Muscle layer of colon (tissue), 2 donors: Measurements from ENCODE around the gene SYNE2.
"Not testable (repeated sequence)": the region's sequence is repeated elsewhere in the genome, so short reads cannot be mapped to it uniquely, and the experiment has no call there.

ENCODE experiments used
- H3K27ac ChIP-seq: one replicate; pipeline ENCODE4 v1.7.0; 2013; ENCODE audit warnings: low read depth, mild to moderate bottlenecking, low read length, moderate library complexity
- H3K27me3 ChIP-seq, 2 donors: one replicate each; pipeline ENCODE4 v1.7.0; 2013; ENCODE audit warnings: low read length in 2 of 2, mild to moderate bottlenecking in 2 of 2; ENCODE audit not compliant: insufficient read depth in 2 of 2, control insufficient read depth in 1 of 2
- H3K36me3 ChIP-seq: one replicate; pipeline ENCODE4 v1.7.0; 2013; ENCODE audit warnings: mild to moderate bottlenecking, low read length; ENCODE audit not compliant: insufficient read depth
- H3K4me1 ChIP-seq: one replicate; pipeline ENCODE4 v1.7.0; 2013; ENCODE audit warnings: mild to moderate bottlenecking, low read length; ENCODE audit not compliant: insufficient read depth
- H3K4me3 ChIP-seq, 2 donors: one replicate each; pipeline ENCODE4 v1.7.0; 2013; ENCODE audit warnings: low read length in 2 of 2, low read depth in 1 of 2, mild to moderate bottlenecking in 1 of 2, moderate library complexity in 1 of 2
- H3K9ac ChIP-seq: one replicate; pipeline ENCODE4 v1.7.0; 2013; ENCODE audit warnings: low read length
- H3K9me3 ChIP-seq: one replicate; pipeline ENCODE4 v1.7.0; 2013; ENCODE audit warnings: mild to moderate bottlenecking, low read length
- donor health status: abdominal sarcoma.
- donor health status: Adenocarcinoma of cecum.

SYNE2 gene

DNA sequence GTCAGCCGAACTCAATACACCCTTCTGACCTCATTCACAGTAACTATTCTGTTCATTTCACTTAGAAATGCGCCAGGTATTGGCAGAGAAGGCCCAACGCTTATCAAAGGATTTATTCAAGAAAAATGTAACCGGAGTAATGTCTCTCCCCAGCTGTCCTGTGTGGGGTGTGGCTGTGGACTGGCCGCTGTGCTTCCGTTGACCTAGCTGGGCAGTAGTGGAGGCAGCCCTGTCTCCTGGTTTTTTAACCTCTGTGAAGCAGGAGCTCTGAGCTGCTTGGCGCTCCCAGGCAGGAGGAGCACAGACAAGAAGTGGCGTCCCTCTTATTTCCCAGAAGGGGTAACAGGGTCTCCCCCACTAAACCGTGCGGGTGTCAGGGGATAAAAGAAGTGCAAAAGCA, 356.2 kb downstream of the SYNE2 start:
- Histone ChIP-seq H3K27ac (no peak overlapping the region), H3K9ac (no peak overlapping the region), H3K4me3 (no peak overlapping the region), H3K36me3 (peaks cover 17% of the 10 kb centered on the region), H3K9me3 (no peaks in the 10 kb centered on the region), H3K27me3 (no peaks in the 10 kb centered on the region), H3K4me1 (no peaks in the 10 kb centered on the region)

DNA sequence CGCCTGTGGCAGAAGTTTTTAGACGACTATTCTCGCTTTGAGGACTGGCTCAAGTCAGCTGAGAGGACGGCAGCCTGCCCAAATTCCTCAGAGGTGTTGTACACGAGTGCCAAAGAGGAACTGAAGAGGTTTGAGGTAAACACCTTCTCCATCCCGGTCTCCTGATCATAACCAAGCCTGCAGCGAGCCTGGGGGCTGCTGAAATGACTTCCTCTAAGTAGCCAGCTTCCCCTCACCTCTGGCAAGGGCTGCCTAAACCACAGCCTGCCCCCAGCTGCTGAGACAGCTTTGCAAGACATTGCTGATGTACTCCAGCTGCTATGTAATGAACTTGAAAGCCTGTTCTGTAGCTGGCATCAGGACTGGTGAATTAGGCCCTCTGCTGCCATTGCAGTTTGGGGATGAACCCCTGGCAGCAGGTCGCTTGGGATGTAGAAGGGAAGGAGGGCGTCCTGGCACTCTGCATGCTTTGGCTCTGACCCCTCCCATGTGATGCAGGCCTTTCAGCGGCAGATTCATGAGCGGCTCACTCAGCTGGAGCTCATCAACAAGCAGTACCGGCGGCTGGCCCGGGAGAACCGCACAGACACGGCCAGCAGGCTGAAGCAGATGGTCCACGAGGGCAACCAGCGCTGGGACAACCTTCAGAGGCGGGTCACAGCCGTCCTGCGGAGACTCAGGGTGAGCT, 356.8 kb downstream of the SYNE2 start:
- peaks cover 23% of the 10 kb centered on the region for H3K36me3 ChIP-seq
- no peak overlapping the region for H3K4me3 ChIP-seq
- no peaks in the 10 kb centered on the region for H3K9me3 ChIP-seq
- H3K27me3 ChIP-seq = no peaks in the 10 kb centered on the region
- no peaks in the 10 kb centered on the region for H3K4me1 ChIP-seq
- no peak overlapping the region for H3K9ac ChIP-seq
- no peak overlapping the region for H3K27ac ChIP-seq

DNA sequence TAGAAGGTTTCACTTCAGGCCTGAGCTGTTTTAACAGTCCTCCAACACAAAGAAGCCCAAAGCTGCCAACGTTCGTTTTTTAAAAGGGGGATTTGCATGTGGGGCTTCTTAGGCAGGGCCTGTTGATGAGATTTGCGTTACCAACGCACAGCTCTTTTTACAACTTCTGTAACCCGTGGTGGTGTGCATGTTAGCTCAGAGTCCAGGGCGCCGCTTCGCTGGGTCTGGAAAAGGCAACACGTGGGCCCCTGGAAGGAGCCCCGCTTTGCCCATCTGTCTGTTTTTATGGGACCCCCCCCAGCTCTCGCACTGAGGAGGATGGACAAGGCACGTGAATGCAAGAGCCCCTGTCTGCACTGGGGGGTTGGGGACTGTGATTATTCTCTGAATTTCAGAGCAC, 357.4 kb downstream of the SYNE2 start:
- Histone ChIP-seq H3K9ac (no peak overlapping the region), H3K4me1 (no peaks in the 10 kb centered on the region), H3K9me3 (no peaks in the 10 kb centered on the region), H3K36me3 (peaks cover 25% of the 10 kb centered on the region), H3K27ac (no peak overlapping the region), H3K4me3 (no peak overlapping the region), H3K27me3 (no peaks in the 10 kb centered on the region)

DNA sequence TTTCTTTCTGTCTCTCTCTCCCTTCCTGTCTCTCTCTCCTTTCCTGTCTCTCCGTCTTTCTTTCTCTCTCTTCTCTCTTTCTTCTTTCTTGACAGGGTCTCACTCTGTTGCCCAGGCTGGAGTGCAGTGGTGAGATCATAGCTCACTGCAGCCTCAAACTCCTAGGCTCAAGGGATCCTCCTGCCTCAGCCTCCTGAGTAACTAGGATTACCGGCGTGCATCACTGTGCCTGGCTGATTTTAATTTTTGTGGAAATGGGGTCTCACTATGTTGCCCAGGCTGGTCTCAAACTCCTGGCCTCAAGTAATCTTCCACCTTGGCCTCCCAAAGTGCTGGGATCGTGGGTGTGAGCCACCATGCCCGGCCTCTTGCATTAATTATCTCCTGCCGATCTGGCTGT, 358.1 kb downstream of the SYNE2 start:
- H3K36me3 ChIP-seq = peaks cover 28% of the 10 kb centered on the region
- H3K27ac ChIP-seq, H3K27me3 ChIP-seq, H3K4me3 ChIP-seq, H3K9ac ChIP-seq, H3K4me1 ChIP-seq, H3K9me3 ChIP-seq: not testable (repeated sequence)

DNA sequence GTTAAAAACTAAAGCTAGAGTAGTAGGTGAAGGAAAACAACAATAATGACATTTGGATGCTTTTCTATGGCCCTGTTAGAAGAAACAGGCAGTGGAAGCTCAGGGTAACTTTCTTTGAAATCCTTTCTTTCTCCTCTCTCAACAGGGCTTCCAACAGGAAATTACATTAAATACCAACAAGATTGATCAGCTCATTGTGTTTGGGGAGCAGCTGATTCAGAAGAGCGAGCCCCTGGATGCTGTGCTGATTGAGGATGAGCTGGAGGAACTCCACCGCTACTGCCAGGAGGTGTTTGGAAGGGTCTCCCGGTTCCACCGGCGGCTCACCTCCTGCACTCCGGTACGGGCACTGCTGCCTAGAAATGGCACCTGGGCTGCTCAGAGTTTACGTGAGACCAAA, 359.9 kb downstream of the SYNE2 start:
- H3K27me3 ChIP-seq = no peaks in the 10 kb centered on the region
- H3K9ac ChIP-seq = no peak overlapping the region
- H3K9me3 ChIP-seq = no peaks in the 10 kb centered on the region
- no peaks in the 10 kb centered on the region for H3K4me1 ChIP-seq
- H3K36me3 ChIP-seq = peaks cover 44% of the 10 kb centered on the region
- no peak overlapping the region for H3K27ac ChIP-seq
- H3K4me3 ChIP-seq = no peak overlapping the region

DNA sequence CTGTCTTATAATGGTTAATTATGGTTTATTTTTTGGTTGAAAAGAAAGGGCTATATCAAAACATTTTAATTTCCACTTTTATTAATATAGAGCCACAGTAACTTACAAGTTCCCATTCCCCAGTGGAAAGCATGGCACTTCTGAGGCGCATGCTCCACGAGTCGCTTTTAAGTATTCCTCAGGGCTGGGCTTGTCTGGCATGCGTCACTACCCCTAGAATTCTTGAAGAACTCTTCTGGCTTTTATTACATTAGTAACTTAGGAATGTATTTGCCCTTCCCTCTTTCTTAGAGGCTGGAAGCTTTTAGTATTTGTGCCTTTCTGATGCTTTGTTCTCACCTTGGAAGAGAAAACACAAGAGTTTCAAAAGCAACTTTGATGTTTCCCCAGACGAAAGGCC, 360.3 kb downstream of the SYNE2 start:
- Histone ChIP-seq H3K4me3 (no peak overlapping the region), H3K4me1 (no peaks in the 10 kb centered on the region), H3K27me3 (no peaks in the 10 kb centered on the region), H3K9ac (no peak overlapping the region), H3K9me3 (no peaks in the 10 kb centered on the region), H3K27ac (no peak overlapping the region), H3K36me3 (peaks cover 44% of the 10 kb centered on the region)

DNA sequence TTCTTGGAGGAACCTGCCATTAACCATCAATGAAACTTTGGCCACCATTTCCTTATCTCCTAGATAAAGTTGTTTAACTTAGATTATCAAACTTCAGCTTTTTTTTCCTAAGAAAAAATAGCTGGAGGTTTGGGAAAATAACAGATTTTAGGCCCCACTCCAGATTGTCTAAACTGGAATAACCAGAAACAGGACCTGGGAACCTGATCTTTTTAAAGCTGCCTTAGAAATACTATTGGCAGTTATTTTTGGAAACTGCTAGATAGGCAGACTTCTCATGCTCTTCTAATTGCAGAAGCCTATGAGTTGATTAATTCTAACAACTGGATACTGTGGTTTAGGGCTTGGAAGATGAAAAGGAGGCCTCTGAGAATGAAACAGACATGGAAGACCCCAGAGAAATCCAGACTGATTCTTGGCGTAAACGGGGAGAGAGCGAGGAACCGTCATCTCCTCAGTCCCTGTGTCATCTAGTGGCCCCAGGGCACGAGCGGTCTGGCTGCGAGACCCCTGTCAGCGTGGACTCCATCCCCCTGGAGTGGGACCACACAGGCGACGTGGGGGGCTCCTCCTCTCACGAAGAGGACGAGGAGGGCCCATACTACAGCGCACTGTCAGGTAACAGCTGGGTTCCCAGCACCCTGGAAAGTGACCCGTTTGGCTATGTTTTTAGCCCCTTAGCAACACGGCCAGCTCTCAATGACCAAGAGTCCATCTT, 361.2 kb downstream of the SYNE2 start:
- Histone ChIP-seq H3K9me3 (no peaks in the 10 kb centered on the region), H3K27me3 (no peaks in the 10 kb centered on the region), H3K4me1 (no peaks in the 10 kb centered on the region), H3K4me3 (no peak overlapping the region), H3K9ac (no peak overlapping the region), H3K36me3 (peaks cover 44% of the 10 kb centered on the region), H3K27ac (no peak overlapping the region)

DNA sequence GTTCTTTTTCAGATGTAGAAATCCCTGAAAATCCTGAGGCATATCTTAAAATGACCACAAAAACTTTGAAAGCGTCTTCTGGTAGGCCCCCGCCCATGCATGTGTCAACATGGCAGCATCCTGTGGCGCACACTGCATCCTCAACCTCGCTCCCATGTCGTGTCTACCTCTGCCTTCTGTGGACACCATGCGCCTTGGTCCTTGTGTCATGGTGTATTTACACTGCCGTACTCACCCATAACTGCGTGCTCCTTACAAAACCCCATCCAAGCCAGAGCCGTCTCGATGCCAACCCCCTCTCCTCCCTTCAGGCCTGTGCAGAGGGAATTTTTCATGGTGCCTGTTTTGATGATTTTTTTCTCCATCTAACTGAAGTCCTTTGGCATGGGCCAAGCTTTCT, 362.5 kb downstream of the SYNE2 start:
- Histone ChIP-seq H3K9ac (no peak overlapping the region), H3K36me3 (peaks cover 56% of the 10 kb centered on the region), H3K27ac (no peak overlapping the region), H3K27me3 (no peaks in the 10 kb centered on the region), H3K9me3 (no peaks in the 10 kb centered on the region), H3K4me3 (no peak overlapping the region), H3K4me1 (no peaks in the 10 kb centered on the region)

DNA sequence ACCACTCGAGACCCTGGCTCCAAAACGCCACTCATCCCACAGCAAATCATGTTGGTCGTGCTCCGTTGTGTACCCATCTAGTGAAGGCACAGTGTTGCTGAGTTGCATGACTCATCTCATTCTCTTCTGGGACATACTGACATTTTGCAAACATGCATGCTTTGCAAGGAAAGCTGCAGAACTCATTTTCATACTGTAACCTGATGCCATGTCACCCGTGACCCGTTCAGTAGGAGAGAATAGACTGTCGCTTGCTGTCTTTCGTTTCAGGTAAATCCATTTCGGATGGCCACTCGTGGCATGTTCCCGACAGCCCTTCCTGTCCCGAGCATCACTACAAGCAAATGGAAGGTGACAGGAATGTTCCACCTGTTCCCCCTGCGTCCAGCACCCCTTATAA, 363.2 kb downstream of the SYNE2 start:
- Histone ChIP-seq H3K36me3 (peaks cover 57% of the 10 kb centered on the region), H3K27ac (no peak overlapping the region), H3K9ac (no peak overlapping the region), H3K4me1 (no peaks in the 10 kb centered on the region), H3K27me3 (no peaks in the 10 kb centered on the region), H3K9me3 (no peaks in the 10 kb centered on the region), H3K4me3 (no peak overlapping the region)

DNA sequence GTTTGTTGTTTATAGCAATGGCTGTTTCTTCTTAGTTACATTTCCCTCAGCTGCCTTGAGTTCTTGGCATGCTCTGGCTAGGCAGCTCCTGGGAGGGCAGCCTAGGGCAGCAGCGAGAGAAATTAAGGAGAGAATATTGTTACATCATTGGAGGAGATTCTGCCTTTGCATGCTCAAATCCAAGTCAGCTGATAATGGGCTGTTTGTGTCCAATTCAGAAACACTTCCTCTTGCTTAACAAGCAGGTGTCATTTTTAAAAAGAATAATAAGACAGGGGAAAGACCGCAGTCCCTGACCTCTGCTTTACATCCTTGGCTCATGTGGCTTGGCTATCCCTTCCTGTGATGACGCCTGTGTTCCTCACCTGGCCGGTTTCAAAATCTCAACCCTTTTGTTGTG, 364.5 kb downstream of the SYNE2 start:
- Histone ChIP-seq H3K9me3 (no peaks in the 10 kb centered on the region), H3K9ac (no peak overlapping the region), H3K27me3 (no peaks in the 10 kb centered on the region), H3K36me3 (peaks cover 63% of the 10 kb centered on the region), H3K4me1 (no peaks in the 10 kb centered on the region), H3K27ac (no peak overlapping the region), H3K4me3 (no peak overlapping the region)

DNA sequence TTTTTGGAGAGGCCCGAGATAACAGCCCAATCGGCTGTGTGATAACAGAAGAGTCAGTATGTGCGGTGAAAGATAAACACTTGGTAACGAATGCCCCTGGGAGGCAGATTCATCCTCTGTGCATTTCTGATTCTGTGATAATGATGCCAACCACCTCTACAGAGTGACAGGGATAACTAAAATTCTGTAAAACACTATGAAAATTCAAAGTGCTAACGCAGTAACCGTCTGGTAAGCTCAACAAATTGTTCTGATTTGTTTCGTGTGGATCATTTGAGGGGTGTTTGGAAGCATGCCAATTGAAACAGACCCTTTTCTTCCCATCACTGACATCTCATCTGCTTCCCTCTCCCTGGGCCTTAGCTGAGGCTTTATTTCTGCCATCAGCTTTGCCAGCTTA, 365.0 kb downstream of the SYNE2 start:
- H3K9ac ChIP-seq = no peak overlapping the region
- H3K27ac ChIP-seq = no peak overlapping the region
- H3K4me3 ChIP-seq = no peak overlapping the region
- no peaks in the 10 kb centered on the region for H3K9me3 ChIP-seq
- H3K27me3 ChIP-seq = no peaks in the 10 kb centered on the region
- no peaks in the 10 kb centered on the region for H3K4me1 ChIP-seq
- peaks cover 60% of the 10 kb centered on the region for H3K36me3 ChIP-seq
